ENCODE data around the gene CCDC157.
"Not testable (repeated sequence)": the region's sequence is repeated elsewhere in the genome, so short reads cannot be mapped to it uniquely, and the experiment has no call there.

The CCDC157 gene

GRCh38 chr22:30392661-30393321 is 36.0 kb downstream of the CCDC157 start:
- DNase-seq, result no peak

DNA sequence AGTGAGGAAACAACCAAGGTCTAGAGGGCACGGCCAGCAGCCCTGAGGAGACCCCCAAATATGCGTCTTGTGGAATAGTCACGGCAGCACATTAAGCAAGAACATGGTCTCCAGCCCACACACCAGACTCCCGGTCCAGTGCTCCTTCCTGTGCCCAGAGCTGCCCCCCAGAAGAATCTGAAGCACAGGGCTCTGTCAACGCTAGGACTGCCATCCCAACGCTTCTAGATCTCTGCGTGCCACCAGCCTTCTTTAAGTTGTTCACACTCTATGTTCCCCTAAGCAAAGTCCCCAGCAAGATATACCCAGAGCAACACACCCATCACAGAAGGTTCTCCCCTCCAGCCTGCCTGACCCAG is 36.5 kb downstream of the CCDC157 start:
- DNase-seq, result no peak

DNA sequence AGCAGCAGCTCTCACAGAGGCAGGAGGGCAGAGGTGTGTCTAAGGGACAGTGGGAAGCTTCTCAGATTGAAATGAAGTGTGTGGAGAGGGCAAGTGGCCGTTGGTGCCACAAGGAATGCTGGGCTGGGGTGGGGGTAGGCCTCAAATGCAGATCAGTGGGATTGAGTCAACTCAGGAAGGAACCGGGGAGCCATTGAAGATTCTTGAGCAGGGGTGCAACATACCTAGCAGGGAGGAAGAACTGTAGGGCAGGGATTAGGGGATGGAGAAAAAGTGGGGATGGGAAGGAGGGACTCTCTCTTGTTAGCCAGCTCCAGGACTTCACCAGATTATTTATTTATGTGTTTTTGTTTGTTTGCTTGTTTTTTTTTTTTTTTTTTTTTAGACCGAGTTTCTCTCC is 37.1 kb downstream of the CCDC157 start:
- no peak for DNase-seq

DNA sequence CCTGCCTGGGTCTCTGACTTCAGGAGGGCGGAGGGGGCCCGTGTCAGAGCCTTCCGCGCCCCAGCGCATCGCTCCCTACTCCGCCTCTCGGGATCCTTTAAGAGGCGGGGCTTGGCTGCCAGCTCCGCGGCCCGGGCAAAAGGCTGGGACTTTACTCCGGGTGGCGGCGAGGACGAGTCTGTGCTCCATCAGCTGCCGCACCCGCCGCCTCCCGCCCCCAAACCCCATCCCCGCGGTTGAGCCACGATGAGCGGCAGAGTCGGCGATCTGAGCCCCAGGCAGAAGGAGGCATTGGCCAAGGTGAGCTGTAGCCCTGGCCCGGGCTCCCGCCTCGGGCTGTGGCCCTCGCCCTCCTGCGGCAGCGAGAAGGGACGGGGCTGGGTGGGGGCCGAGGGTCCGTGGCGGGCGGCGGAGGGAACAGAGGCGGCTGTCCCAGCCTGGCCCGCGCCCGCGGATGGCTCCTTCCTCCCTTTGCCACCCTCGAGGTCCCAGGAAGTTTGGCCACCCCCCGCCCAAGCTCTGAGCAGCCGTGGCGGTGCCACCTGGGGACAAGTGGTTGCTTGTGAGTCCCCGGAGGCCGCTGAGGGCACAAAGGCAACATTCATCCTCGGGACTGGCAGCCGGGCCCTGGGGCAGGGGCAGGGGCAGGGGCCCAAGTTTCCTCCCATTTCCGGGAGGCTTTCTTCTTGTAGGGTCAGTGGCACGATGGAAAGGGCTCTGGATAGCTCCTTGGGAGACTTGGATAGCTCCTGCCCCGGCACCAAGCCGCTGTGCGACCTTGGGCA is 40.3 kb downstream of the CCDC157 start, which contains the start of gene SEC14L2:
Gene SEC14L2, plus strand, starts transcription at position 148 of the 785 bp plus-strand sequence. Its CDS starts 99 bp downstream, at position 247.
- no peak for DNase-seq

DNA sequence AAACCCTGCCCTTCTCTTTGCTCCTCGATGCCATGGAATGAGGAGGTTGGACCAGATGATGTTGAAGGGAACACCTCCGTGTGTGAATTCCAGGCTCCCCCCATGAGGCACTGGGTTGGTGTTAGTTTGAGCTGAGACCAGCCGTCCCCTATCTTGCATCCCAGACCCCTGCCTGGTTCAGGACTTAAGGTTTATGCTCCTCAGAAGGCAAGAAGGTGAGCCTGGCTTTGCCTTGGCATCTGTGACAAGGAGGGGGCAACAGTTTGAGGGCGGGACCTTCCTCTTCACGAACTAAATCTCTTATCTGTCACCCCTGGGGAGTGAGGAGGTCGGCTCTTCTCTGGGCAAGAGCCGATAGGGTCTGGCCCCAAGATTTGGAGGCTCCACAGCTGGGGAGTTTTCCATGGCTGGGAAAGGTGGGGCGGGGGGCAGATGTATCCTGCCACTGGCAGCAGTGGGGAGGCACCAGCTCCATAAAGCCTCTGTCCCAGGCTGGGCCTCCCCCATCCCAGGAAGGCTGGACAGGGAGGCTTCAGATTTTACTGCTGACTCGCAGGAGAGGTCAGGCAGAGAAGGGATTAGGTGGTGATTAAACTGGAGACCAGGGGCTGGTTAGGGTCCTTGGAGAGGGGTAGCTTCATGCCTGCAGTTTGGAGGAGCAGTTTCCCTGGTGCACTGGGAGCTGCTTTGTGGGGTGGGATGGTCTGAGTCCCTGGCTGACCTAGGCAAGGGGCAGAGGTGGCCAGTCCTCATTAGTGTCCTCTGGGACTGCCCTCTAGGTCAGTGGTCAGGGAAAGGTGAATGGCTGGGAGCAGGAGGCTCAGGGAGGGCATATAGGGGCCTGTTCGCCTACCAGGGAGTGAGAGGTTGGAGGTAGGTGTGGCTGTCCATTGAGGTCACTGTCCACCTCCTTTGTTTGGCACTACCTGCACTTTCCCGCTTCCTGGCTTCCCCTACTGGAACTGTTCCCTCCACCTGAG is 41.1 kb downstream of the CCDC157 start:
- DNase-seq, result no peak

DNA sequence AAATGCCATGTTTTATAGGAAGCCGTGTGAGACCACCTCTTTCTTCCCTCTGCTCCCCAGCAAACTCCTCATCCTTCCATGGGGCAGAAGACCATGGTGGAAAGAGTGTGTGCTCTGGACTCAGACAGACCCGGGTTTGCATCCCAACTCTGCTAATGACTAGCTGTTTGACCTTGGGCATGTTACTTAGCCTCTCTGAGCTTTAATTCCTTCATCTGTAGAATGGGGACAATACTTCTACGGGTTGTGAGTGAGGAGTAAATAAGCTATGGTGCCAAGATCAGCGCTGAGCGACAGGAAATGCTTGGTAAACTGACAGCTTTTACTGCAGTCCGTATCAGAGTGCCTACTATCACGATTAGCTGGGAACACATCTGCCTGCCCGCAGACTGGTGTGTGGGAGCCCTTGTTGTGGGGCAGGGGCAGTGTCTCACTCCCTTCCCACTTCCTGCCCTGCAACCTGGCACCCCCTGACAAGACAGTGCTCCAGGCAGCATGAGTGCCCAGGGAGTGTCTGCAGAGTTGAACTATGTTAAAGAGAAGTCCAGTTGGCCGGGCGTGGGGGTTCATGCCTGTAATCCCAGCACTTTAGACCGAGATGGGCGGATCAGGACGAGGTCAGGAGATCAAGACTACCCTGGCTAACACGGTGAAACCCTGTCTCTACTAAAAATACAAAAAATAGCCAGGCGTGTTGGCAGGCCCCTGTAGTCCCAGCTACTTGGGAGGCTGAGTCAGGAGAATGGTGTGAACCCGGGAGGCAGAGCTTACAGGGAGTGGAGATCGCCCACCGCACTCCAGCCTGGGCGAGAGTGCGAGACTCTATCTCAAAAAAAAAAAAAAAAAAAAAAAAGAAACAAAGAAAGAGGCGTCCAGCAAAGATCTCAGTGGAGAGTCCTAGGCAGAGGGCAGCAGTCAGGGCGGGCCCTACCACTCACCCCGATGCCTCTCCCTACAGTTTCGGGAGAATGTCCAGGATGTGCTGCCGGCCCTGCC is 42.2 kb downstream of the CCDC157 start:
- DNase-seq, result no peak

GRCh38 chr22:30399718-30400117 is 42.9 kb downstream of the CCDC157 start:
- DNase-seq, result no peak

- no peak for DNase-seq
These were observed 43.4 kb downstream of the CCDC157 start for GRCh38 chr22:30400159-30400558.

- not testable (repeated sequence) for DNase-seq
These were observed 44.2 kb downstream of the CCDC157 start for GRCh38 chr22:30401024-30401423.

DNA sequence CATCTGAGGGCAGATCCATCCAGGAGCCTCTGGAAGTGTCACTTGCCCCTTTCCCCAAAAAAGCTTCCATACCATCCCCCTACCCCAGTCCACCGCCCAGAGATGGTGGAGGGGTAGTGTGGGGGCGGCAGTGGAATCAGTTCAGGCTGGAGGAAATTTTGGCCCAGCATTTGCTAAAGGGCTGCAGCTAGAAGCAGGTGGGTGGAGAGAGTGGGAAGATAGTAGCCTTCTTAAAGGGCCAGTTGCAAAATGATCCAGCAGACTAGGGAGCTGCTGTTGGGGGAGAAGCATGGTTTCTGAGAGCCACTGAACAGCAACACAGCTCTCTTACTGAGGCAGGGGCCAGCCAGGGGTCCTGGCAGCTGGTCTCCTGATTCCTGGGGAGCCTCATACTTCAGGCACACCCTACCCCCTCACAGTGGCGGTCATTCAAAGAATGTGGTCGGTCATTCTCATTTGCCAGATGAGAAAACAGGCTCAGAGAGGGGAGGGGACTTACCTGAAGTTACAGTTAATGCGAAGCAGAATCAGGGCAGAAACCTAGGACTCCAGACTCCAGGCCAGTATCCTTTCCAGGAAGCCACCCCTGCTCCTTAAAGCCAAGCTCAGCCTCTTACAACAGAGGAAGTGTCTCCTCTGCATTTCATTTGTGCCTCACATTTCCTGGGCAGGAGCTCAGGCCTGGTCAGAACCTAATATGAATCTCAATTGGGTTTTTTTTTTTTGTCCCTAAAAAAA is 45.4 kb downstream of the CCDC157 start:
- no peak for DNase-seq

DNA sequence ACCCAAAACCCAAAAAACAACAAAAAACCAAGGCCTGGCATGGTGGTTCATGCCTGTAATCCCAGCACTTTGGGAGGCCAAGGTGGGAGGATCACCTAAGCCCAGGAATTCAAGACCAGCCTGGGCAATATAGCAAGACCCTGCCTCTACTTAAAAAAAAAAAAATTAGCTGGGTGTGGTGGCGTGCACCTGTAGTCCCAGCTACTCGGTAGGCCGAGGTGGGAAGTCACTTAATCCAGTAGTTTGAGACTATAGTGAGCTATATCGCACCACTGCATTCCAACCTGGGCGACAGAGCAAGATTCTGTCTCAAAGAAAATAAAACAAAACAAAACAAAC is 45.9 kb downstream of the CCDC157 start:
- not testable (repeated sequence) for DNase-seq

GRCh38 chr22:30404307-30404706 is 47.5 kb downstream of the CCDC157 start:
- DNase-seq, result no peak

GRCh38 chr22:30405731-30406130 is 48.9 kb downstream of the CCDC157 start:
- DNase-seq, result no peak

DNA sequence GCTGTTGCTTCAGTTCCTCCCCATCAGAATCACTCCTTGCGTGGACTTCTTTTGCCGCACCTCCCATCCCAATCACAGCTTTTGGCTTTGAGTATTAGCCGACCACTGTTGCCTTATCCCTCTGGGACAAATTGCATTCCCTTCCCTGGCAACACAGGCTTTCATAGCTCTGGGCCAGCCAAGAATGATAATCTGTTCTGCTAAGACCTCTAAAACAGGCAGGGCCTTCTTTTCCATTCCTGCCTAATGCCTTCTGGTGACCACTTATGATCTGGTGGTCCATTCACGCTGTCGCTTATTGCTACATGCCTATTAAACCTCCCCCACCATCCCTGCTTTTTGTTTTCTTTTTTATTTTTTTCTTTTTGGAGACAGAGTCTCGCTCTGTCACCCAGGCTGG is 49.6 kb downstream of the CCDC157 start:
- no peak for DNase-seq

GRCh38 chr22:30408388-30409102 is 51.7 kb downstream of the CCDC157 start:
- no peak for DNase-seq

- no peak for DNase-seq
These were observed 55.0 kb downstream of the CCDC157 start for GRCh38 chr22:30411780-30412179.

DNA sequence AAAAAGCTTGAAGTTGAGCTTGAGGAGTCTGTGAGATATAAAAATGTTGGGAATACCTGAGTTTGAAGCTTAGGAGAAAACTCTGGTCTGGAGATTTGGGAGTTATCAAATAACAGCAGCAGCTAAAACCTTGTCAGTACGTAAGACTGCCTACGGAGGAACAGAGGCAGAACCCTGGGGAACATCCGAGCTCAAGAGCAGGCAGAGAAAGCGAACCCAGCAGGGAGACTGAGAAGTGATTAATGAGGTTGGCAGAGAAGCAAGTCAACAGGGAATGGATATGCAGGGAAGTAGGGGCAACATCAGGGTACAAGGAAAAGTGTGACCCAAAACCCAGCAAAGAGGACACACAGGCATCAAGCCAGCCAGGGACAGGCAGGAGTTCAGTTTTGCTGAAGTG is 56.2 kb downstream of the CCDC157 start:
- DNase-seq, result no peak

DNA sequence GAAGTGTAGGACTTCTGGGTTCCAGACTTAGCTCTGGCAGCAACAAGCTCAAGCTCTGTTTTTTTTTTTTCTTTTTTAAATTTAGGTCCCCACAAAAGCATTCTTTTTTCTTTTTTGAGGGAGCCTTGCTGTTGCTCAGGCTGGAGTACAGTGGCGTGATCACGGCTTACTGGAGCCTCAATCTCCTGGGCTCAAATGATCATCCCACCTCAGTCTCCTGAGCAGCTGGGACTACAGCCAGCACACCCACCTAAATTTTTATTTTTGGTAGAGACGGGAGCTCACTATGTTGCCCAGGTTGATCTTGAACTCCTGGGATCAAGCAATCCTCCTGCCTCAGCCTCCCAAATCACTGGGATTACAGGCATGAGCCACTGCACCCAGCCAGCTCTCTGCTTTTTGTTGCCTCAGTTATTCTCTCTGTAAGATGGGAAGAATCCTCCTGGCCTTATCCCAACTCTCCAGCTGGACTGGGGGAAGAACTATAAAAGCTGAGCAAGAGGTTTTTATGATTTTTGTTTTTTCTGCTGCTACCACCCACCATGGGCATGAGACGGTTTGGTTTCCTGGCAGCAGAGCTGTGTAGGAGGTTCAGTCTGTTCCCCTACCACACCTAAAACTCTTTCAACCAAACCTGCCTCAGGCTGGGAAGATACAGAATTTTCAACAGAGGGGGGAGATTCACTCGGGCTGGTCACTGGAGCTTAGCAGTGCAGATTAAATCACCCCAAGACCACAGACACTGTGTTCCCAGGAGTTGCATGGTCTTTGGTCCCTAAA is 57.1 kb downstream of the CCDC157 start:
- DNase-seq, result no peak

- DNase-seq, result no peak
These were observed 57.8 kb downstream of the CCDC157 start for GRCh38 chr22:30414525-30415047.

- DNase-seq, result no peak
These were observed 59.6 kb downstream of the CCDC157 start for GRCh38 chr22:30416403-30416802.

Measured in NK-92 treated with Interleukin-12 subunit alpha and Interleukin-12 subunit beta, amount 100 ng/mL, for 24 hours (cell line).